Right lobe of liver (tissue), 4 donors: ENCODE results near the gene RABL6.

Experiments used
- POLR2A ChIP-seq: fragments of 450-650 bp; IDR thresholded peaks from one replicate; pipeline ENCODE4 v1.6.1; 2017; ENCODE audit warnings: antibody characterized with exemption, mild to moderate bottlenecking
- TF ChIP-seq, protein P1 (sequence below), 4 donors: fragments of 200-600 bp in 3 of 4; fragments of 450-650 bp in 1 of 4; IDR thresholded peaks; one replicate each; pipeline versions ENCODE4 v1.5.1 to v1.8.0; 2016 to 2022; ENCODE audit warnings: antibody characterized with exemption in 4 of 4, mild to moderate bottlenecking in 2 of 4
- donor health status: DM: no; HTN: no; CAD: no.
- donor health status: DM: no; HTN: no; CAD: no.
- donor health status: DM: no; HTN: yes; CAD: no.

DNA sequence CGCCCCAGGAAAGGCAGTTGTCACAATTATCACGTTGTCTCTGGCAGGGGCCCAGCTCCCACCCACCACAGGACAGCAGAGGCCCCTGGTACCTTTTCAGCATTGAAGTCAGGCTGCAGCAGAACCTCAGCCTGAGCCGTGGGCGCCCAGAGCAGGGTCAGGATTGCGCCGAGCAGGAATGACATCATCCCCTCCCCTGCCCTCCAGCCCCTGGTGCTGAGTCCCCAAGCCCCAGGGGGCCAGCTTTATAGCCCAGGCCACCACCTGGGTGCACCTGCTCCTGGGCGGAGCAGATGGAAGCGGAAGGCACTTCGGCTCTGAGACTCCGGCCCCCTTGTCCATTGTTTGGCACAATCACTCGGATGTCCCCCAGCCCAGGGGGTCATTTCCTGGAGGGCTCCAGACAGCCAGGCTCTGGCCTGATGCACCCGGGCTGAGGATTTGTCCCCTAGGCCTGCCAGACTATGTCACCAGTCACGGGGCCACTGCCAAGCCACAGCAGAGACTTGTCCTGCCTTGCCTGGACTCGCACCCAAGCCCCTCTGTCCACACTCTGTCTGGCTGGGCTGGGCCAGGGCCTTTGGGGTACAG is 43.4 kb upstream of the RABL6 start, which contains the start of gene LCN15:
- TF ChIP-seq, protein P1, sequence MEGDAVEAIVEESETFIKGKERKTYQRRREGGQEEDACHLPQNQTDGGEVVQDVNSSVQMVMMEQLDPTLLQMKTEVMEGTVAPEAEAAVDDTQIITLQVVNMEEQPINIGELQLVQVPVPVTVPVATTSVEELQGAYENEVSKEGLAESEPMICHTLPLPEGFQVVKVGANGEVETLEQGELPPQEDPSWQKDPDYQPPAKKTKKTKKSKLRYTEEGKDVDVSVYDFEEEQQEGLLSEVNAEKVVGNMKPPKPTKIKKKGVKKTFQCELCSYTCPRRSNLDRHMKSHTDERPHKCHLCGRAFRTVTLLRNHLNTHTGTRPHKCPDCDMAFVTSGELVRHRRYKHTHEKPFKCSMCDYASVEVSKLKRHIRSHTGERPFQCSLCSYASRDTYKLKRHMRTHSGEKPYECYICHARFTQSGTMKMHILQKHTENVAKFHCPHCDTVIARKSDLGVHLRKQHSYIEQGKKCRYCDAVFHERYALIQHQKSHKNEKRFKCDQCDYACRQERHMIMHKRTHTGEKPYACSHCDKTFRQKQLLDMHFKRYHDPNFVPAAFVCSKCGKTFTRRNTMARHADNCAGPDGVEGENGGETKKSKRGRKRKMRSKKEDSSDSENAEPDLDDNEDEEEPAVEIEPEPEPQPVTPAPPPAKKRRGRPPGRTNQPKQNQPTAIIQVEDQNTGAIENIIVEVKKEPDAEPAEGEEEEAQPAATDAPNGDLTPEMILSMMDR (IDR thresholded peaks at IDR 0.05), result no peak
- no peak for TF ChIP-seq POLR2A
